ENCODE measurements around the gene PLEKHN1. TPM values are rescaled to one million over a fixed set of nuclear protein-coding genes. Genes with fewer than 3 reads are reported as not detected.

The PLEKHN1 gene
- total RNA-seq, 4 donors from 2014 or later = 0.21 to 2.4 TPM; not detected in 2

GRCh38 chr1:963746-964525 is 2.3 kb upstream of the PLEKHN1 start:
- 88 to 92% methylated on average over 27 to 38 of the region's 47 CpGs for WGBS, 2 donors
- Histone ChIP-seq H3K36me3 (peaks cover 0 to 30% (median 0%) of the 10 kb centered on the region in 3 donors), H3K4me3 (no peak overlapping the region), H3K4me1 (peaks cover 0 to 40% (median 22%) of the 10 kb centered on the region in 4 donors), H3K27me3 (peaks cover 0 to 28% of the 10 kb centered on the region in 2 donors), H3K9me3 (no peaks in the 10 kb centered on the region), H3K27ac (no peak overlapping the region)
- TF ChIP-seq POLR2A (IDR thresholded peaks at IDR 0.05) (no peak), CTCF (IDR thresholded peaks at IDR 0.05) (no peak), EP300 (IDR thresholded peaks at IDR 0.05) (no peak)
- no peak for DNase-seq (ENCODE audit: low spot score in 2 of 2)

GRCh38 chr1:964691-965525 is 1.4 kb upstream of the PLEKHN1 start:
- H3K27me3 ChIP-seq = peaks cover 0 to 34% of the 10 kb centered on the region in 2 donors
- H3K27ac ChIP-seq = no peak overlapping the region
- 89 to 91% methylated on average over 35 of the region's 51 CpGs for WGBS, 2 donors
- TF ChIP-seq POLR2A (IDR thresholded peaks at IDR 0.05) (no peak), CTCF (IDR thresholded peaks at IDR 0.05) (no peak), EP300 (IDR thresholded peaks at IDR 0.05) (no peak)
- H3K9me3 ChIP-seq = no peaks in the 10 kb centered on the region
- H3K36me3 ChIP-seq = peaks cover 0 to 30% (median 0%) of the 10 kb centered on the region in 3 donors
- DNase-seq (ENCODE audit: low spot score in 2 of 2) = no peak
- peaks cover 0 to 33% (median 16%) of the 10 kb centered on the region in 4 donors for H3K4me1 ChIP-seq
- no peak overlapping the region for H3K4me3 ChIP-seq

- H3K4me3 ChIP-seq = no peak overlapping the region
- TF ChIP-seq POLR2A (IDR thresholded peaks at IDR 0.05) (no peak), CTCF (IDR thresholded peaks at IDR 0.05) (no peak), EP300 (IDR thresholded peaks at IDR 0.05) (no peak)
Measured at GRCh38 chr1:965526-966134, 652 bp upstream of the PLEKHN1 start.

GRCh38 chr1:966704-967300 is 520 bp downstream of the PLEKHN1 start:
- H3K27me3 ChIP-seq = peaks cover 2 to 53% of the 10 kb centered on the region in 2 donors
- no peaks in the 10 kb centered on the region for H3K9me3 ChIP-seq
- TF ChIP-seq CTCF (IDR thresholded peaks at IDR 0.05) (no peak), EP300 (IDR thresholded peaks at IDR 0.05) (no peak), POLR2A (IDR thresholded peaks at IDR 0.05) (no peak)
- WGBS, 2 donors = 0 to 1% methylated on average over 20 to 25 of the region's 60 CpGs
- peaks cover 0 to 30% (median 0%) of the 10 kb centered on the region in 3 donors for H3K36me3 ChIP-seq
- DNase-seq (ENCODE audit: low spot score in 2 of 2) = peak in 1 of 2 donors; percentile 41
- peaks cover 0 to 17% (median 13%) of the 10 kb centered on the region in 4 donors for H3K4me1 ChIP-seq
- H3K4me3 ChIP-seq = peak overlapping the region; percentile 27 to 71 (median 56)
- peak overlapping the region in 2 of 4 donors; percentile 48 to 67 for H3K27ac ChIP-seq

More at GRCh38 chr1:965526-966134, 652 bp upstream of the PLEKHN1 start:
- WGBS, 2 donors = 77 to 84% methylated on average over 17 to 26 of the region's 26 CpGs
- no peaks in the 10 kb centered on the region for H3K9me3 ChIP-seq
- peaks cover 0 to 28% (median 13%) of the 10 kb centered on the region in 4 donors for H3K4me1 ChIP-seq
- H3K27me3 ChIP-seq = peaks cover 2 to 41% of the 10 kb centered on the region in 2 donors
- H3K27ac ChIP-seq = no peak overlapping the region
- H3K36me3 ChIP-seq = peaks cover 0 to 30% (median 0%) of the 10 kb centered on the region in 3 donors
- no peak for DNase-seq (ENCODE audit: low spot score in 2 of 2)

All from tibial nerve (tissue), 4 donors.